Sigmoid colon (tissue), 4 donors: ENCODE results near the gene GNG3.

Source experiments
- CTCF ChIP-seq, 4 experiments: fragments of 450-650 bp in 3 of 4; fragments of 200-600 bp in 1 of 4; IDR thresholded peaks; one replicate each; pipeline ENCODE4 v1.5.1; 2016 to 2019; ENCODE audit warnings: antibody characterized with exemption in 4 of 4, mild to moderate bottlenecking in 3 of 4, moderate library complexity in 2 of 4
- EP300 ChIP-seq, 4 donors: sonication (generic); formaldehyde crosslinking; IDR thresholded peaks; one replicate each; pipeline ENCODE4 v1.6.1; 2017; ENCODE audit warnings: antibody characterized with exemption in 4 of 4
- POLR2AphosphoS5 ChIP-seq, 4 donors: sonication (generic); formaldehyde crosslinking; IDR thresholded peaks; one replicate each; pipeline ENCODE4 v1.6.1; 2017; ENCODE audit warnings: antibody characterized with exemption in 4 of 4

- no peak for TF ChIP-seq CTCF (IDR thresholded peaks at IDR 0.05)
- peak in 1 of 4 donors; percentile 6 for TF ChIP-seq EP300 (IDR thresholded peaks at IDR 0.05)
- TF ChIP-seq POLR2AphosphoS5 (IDR thresholded peaks at IDR 0.05) = peak; percentile 53 to 91 (median 77)
Measured at GRCh38 chr11:62705880-62706849, 1.3 kb upstream of the GNG3 start.
